ENCODE data around the gene MERTK. TPM values are rescaled to one million over a fixed set of nuclear protein-coding genes. Genes with fewer than 3 reads are reported as not detected.

The MERTK gene
- total RNA-seq, 4 donors from 2014 or later, result 13.2 to 47.4 (median 32.3) TPM

- TF ChIP-seq POLR2AphosphoS5 (IDR thresholded peaks at IDR 0.05) (no peak), CTCF (IDR thresholded peaks at IDR 0.05) (no peak), POLR2A (IDR thresholded peaks at IDR 0.05) (no peak), EP300 (IDR thresholded peaks at IDR 0.05) (no peak)
- no peak for ATAC-seq
- Histone ChIP-seq H3K9me3 (no peaks in the 10 kb centered on the region), H3K27ac (no peak overlapping the region), H3K36me3 (peaks cover 0 to 81% of the 10 kb centered on the region in 2 donors), H3K4me1 (peaks cover 0 to 11% (median 0%) of the 10 kb centered on the region in 3 donors), H3K27me3 (no peaks in the 10 kb centered on the region), H3K4me3 (no peak overlapping the region)
- WGBS, 2 donors (ENCODE audit: low coverage in 1 of 2), result 89% methylated on average over 4 of the region's 5 CpGs; no CpG with 5 or more reads in 1 of the 2 donors
These were observed 105.3 kb downstream of the MERTK start for GRCh38 chr2:112003576-112004252.

GRCh38 chr2:112004253-112004645 lies 105.8 kb downstream of the MERTK start:
- ATAC-seq, result peak; percentile 74
- Histone ChIP-seq H3K27me3 (no peaks in the 10 kb centered on the region), H3K9me3 (no peaks in the 10 kb centered on the region), H3K4me1 (peaks cover 0 to 11% (median 0%) of the 10 kb centered on the region in 3 donors), H3K4me3 (no peak overlapping the region), H3K36me3 (peaks cover 0 to 81% of the 10 kb centered on the region in 2 donors), H3K27ac (no peak overlapping the region)
- 73 to 78% methylated on average over 5 of the region's 5 CpGs for WGBS, 2 donors (ENCODE audit: low coverage in 1 of 2)
- no peak for TF ChIP-seq POLR2AphosphoS5 (IDR thresholded peaks at IDR 0.05)
- TF ChIP-seq EP300 (IDR thresholded peaks at IDR 0.05), result no peak
- TF ChIP-seq POLR2A (IDR thresholded peaks at IDR 0.05), result no peak
- no peak for TF ChIP-seq CTCF (IDR thresholded peaks at IDR 0.05)

- Histone ChIP-seq H3K4me1 (peaks cover 0 to 11% (median 0%) of the 10 kb centered on the region in 3 donors), H3K27me3 (no peaks in the 10 kb centered on the region), H3K27ac (no peak overlapping the region), H3K36me3 (peaks cover 0 to 84% of the 10 kb centered on the region in 2 donors), H3K9me3 (no peaks in the 10 kb centered on the region), H3K4me3 (no peak overlapping the region)
- WGBS, 2 donors (ENCODE audit: low coverage in 1 of 2), result 86 to 97% methylated on average over 5 of the region's 5 CpGs
- no peak for ATAC-seq
- TF ChIP-seq EP300 (IDR thresholded peaks at IDR 0.05), result no peak
- TF ChIP-seq CTCF (IDR thresholded peaks at IDR 0.05), result no peak
- no peak for TF ChIP-seq POLR2AphosphoS5 (IDR thresholded peaks at IDR 0.05)
- TF ChIP-seq POLR2A (IDR thresholded peaks at IDR 0.05), result no peak
These were observed 107.1 kb downstream of the MERTK start for GRCh38 chr2:112005406-112006075.

- peak; percentile 49 for ATAC-seq
- H3K27ac ChIP-seq, result no peak overlapping the region
These were observed 107.6 kb downstream of the MERTK start for GRCh38 chr2:112006076-112006410.

More at GRCh38 chr2:112006076-112006410, 107.6 kb downstream of the MERTK start:
- no peak overlapping the region for H3K4me3 ChIP-seq
- WGBS, 2 donors (ENCODE audit: low coverage in 1 of 2), result 52 to 61% methylated on average over 3 to 4 of the region's 4 CpGs
- H3K27me3 ChIP-seq, result no peaks in the 10 kb centered on the region
- peaks cover 0 to 84% of the 10 kb centered on the region in 2 donors for H3K36me3 ChIP-seq
- H3K9me3 ChIP-seq, result no peaks in the 10 kb centered on the region
- peaks cover 0 to 11% (median 0%) of the 10 kb centered on the region in 3 donors for H3K4me1 ChIP-seq
- no peak for TF ChIP-seq CTCF (IDR thresholded peaks at IDR 0.05)
- TF ChIP-seq POLR2A (IDR thresholded peaks at IDR 0.05), result no peak
- TF ChIP-seq POLR2AphosphoS5 (IDR thresholded peaks at IDR 0.05), result peak; percentile 12
- no peak for TF ChIP-seq EP300 (IDR thresholded peaks at IDR 0.05)

All from gastroesophageal sphincter (tissue), 4 donors.